Stimulated activated CD8-positive, alpha-beta memory T cell treated with anti-CD3 and anti-CD28 coated beads, Interleukin-15, amount 100 ng/mL, for 1 hour (primary cell): Measurements from ENCODE around the gene TRPM3.

Experiments
- DNase-seq: peaks from one replicate; pipeline ENCODE4 v3.0.0-alpha.2; 2020; ENCODE audit warnings: low read depth

Gene TRPM3

DNA sequence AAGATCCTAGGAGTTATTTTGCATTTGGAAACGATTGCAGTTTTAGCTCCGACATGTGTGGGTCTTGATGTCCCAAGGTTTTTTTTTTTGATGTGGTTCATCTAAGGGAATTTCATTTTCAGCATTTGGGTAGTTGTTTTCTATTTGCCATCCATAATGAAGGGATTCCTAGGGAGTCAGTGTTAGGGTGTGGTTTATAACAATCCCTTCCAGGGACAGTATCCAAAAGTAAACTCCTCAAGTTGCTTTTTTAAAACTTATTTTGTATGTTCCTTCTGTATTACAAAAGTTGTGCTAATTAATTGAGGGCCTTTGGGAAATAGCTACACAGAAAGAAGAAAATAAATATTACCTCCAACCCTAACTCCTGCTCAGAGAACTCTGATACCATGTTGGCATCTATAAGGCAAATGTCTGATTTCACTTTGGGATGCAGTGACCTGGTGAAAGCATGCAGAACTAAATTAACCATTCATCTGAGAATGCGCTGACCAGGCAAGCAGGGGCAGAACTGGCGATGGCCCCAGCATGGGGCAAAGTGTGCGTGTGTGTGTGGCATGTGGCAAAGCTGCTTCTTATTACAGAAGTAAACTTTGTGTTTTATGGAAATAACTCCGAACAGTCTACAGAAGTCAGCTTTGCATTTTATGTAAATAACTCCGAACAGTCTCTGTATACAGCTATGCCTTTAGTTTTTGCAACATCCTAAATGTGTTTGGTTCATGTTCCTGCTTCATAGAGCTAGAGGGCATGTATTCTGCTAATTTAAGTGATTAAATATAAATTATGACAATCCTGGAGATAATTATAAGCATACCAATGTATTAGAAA is 237.2 kb downstream of the TRPM3 start:
- DNase-seq, result no peak

GRCh38 chr9:70883056-70883455 is 238.4 kb downstream of the TRPM3 start:
- DNase-seq, result no peak

GRCh38 chr9:70881333-70881732 is 240.1 kb downstream of the TRPM3 start:
- DNase-seq, result no peak

- no peak for DNase-seq
Measured at GRCh38 chr9:70880535-70880934, 240.9 kb downstream of the TRPM3 start.

- DNase-seq, result no peak
Measured at GRCh38 chr9:70878576-70878975, 242.8 kb downstream of the TRPM3 start.

GRCh38 chr9:70874451-70874850 is 247.0 kb downstream of the TRPM3 start:
- DNase-seq, result no peak

- DNase-seq, result no peak
Measured at GRCh38 chr9:70873506-70873905, 247.9 kb downstream of the TRPM3 start.

GRCh38 chr9:70868661-70869652 is 252.5 kb downstream of the TRPM3 start:
- no peak for DNase-seq

GRCh38 chr9:70868041-70868440 is 253.4 kb downstream of the TRPM3 start:
- DNase-seq, result no peak

- DNase-seq, result no peak
Measured at GRCh38 chr9:70865471-70865870, 255.9 kb downstream of the TRPM3 start.

DNA sequence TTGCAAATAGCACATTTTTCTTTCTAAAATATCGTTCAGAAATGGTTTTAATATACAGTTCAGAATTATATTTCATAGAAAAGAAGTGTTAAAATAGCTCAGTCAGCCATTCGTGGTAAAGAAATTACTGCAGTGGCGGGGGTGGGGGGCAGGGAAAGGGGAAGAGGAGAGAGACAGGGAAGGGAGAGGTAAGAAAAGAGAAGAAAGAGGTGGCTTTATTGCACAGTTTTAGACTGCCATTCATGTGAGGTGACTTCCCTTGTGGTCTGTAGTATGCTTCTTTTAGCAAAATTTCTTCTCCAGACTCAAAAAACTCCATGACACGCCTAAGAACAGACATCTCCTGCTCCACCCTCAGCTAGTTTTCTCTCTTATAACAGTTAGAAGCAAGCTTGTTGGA is 259.6 kb downstream of the TRPM3 start:
- DNase-seq, result no peak

GRCh38 chr9:70861376-70861775 is 260.0 kb downstream of the TRPM3 start:
- no peak for DNase-seq

DNA sequence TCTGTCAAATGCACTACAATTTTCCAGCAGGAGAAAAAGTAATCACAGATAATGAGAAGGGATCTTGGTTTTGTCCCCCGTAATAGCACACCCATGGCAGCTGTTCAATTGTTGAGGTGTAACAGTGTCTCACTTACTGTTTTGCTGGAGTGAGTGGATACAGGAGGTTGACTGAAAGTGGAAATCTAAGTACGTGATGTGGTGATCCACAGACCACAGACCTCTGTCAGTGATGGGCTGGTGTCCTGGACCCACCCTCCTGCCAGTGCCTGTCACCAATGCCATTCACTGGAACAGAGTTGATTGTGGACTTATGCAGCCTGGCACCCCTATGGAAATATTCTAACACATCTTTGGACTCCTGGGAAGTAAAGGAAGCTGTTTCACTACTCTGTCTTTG is 261.7 kb downstream of the TRPM3 start:
- DNase-seq, result no peak

DNA sequence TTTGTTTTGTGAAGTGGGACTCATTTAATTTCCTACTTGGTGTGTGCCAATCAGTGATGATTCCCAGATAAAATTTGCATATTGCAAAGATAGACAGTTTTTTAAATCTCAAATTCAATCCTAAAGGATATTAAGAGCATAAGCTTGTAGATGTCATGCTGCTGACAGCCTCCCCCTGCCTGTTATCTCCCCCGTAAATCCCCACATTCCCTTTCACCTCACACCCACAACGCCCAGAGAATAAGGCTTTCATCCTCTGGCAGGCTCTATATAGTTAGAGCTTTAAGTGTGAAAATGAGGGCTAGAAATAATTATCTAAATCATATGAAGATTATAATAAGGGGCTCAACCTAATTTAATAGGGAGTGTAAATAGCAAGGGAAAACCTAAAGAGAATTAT is 265.0 kb downstream of the TRPM3 start:
- no peak for DNase-seq

DNA sequence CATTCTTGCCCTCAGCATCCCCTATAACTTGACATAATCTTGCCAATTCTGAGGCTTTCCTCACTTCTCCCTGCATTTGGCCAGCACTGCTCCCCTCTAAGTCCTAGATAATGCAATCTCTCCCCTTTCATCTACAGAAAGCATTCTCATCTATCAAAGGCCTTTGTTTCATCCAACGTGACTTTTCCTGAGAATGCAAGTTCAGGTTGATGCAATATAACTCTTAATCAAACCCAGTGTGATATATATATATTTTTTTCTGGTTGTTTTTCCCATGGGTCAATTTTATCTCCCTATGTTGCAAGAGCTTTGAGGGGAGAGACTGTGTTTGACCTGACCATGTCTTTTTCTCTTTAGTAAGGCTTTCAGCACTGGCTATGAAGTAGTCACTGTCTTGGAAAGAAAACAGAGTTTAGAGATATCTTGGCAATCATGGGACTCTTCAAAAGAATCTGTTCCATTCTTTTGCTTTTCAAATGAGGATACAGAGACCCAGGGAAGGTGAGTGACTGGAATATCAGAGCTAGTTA is 268.6 kb downstream of the TRPM3 start:
- DNase-seq, result no peak

DNA sequence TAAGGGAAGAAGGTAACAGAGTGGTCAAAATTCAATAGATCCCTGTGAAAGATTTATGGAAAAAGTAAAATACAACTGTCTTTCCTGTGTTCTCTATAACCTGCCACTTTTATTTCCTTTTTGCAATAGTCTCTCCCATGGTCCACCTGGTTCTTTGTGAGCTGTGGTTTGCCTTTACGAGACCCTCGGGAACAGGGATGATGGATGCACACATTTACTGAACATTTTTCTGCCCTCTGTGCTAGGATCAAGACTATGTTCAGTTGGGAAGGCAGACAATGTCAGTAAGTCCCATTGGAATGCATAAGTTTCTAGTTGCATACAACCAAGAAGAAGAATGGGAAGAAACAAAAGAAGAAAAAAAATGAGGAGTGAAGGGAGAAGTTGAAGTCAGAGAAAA is 281.2 kb downstream of the TRPM3 start:
- no peak for DNase-seq

- DNase-seq, result no peak
Measured at GRCh38 chr9:70835323-70835722, 286.1 kb downstream of the TRPM3 start.

DNA sequence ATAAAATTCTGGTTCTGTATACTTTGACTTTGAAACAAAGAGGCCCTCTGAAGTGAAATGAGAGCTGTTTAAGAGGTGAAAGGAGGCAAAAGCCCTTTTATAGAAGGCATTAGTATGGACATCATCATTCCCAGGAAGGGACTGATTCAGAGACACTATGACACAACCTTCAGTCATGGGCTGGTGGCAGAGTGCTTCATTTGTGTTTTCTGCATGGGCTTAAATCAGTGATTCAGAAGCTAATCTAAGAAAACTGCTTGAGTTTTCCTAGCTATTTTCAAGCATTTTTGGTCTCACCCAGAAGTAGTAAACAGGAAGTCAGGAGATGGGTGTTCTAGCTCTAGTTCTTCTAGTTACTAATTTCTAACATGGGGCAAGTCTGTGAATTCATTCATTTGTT is 288.9 kb downstream of the TRPM3 start:
- no peak for DNase-seq

- DNase-seq, result no peak
Measured at GRCh38 chr9:70830618-70831017, 290.8 kb downstream of the TRPM3 start.

GRCh38 chr9:70829591-70830265 is 291.7 kb downstream of the TRPM3 start:
- no peak for DNase-seq

DNA sequence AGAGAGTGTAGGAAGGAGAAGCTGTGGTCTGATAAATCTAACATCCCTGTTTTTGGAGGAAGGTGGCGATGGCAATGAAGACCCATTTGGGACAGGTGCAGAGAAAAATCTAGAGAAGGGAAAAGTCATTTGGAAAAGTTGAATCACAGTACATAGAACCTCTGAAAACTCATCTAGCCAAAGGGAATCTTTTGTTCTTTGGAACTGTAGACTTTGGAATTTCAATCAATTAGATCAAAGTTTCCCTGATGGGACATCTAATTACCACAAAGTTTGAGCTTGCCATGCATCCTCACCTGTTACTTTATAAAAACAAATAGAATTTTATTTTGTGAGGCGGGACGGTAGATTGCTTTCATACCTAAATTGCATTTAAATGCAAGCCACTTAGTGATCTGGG is 294.9 kb downstream of the TRPM3 start:
- no peak for DNase-seq

DNA sequence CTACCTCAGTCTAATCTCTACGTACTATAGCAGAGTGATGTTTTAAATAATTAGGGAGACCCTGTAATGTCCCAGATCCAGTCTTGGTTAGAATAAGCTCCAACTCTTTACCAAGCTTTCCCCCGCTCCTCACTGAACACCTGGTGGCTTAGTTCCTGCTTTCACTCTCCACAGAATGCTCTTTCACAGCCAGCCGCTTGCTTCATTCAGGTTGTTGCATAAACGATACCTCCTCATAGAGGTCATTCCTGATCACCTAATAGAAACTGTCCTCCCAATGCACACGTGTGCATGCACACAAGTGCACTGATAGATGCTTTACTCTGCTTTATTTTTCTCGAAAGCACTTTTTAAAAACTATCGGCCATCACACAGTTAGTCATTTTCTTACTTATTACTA is 298.1 kb downstream of the TRPM3 start:
- DNase-seq, result no peak
